ENCODE data around the gene SCT. TPM values are rescaled to one million over a fixed set of nuclear protein-coding genes. Genes with fewer than 3 reads are reported as not detected.

The SCT gene
- total RNA-seq, 6 donors from 2014 or later, result 0.72 TPM; not detected in 5

DNA sequence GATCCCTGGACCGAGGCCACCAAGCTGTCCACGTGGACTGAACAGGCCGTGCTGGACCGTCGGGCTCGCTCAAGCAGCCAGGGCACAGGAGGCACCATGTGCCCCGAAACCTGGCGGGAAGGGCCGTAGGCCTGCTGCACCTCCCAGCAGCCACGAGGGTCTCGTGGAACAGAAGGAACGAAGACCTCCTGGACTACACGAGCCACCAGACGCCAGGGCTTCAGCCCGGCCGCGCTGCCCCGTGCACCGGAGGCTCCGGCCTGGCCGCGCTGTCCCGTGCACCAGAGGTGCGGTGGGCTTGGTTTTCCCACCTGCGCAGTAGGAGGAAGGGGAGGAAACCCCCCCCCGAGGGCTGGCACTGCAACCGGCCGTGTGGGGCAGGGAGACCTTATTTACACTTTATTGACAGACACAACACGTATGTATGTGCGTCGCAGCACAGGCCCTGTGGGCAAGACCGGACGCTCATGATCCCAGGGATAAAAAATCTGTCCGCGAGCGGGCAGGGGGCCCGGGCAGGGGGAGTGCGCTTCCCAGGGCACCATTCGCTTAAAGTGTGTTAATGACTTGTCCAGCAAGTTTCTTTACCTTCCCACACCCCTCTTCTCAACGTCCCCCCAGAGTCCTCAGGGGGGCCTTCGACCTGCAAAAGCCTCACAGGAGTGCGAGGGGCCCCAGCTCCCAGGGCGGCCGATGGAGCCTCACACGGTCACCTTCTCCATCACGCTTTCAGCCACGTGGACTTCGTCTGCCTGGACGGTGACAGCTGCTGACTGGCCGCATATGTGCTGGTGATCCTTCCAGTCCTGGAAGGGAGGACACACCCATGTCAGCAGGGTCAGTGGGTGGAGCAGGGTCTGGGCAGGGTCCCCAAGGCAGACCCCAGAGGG is 17.1 kb upstream of the SCT start:
- no peak for TF ChIP-seq EP300 (IDR thresholded peaks at IDR 0.05)
- DNase-seq, result no peak
- H3K27me3 ChIP-seq, result peaks cover 0 to 17% (median 3%) of the 10 kb centered on the region in 4 donors
- H3K27ac ChIP-seq, result no peak overlapping the region
- WGBS, 2 donors, result 85 to 92% methylated on average over 41 to 44 of the region's 50 CpGs
- H3K4me1 ChIP-seq, result peaks cover 3 to 18% (median 12%) of the 10 kb centered on the region in 4 donors
- H3K4me3 ChIP-seq, result no peak overlapping the region
- ATAC-seq (ENCODE audit: low FRiP score in 2 of 2), result no peak
- H3K9me3 ChIP-seq, result no peaks in the 10 kb centered on the region
- H3K36me3 ChIP-seq, result peaks cover 6 to 28% (median 15%) of the 10 kb centered on the region in 4 donors

DNA sequence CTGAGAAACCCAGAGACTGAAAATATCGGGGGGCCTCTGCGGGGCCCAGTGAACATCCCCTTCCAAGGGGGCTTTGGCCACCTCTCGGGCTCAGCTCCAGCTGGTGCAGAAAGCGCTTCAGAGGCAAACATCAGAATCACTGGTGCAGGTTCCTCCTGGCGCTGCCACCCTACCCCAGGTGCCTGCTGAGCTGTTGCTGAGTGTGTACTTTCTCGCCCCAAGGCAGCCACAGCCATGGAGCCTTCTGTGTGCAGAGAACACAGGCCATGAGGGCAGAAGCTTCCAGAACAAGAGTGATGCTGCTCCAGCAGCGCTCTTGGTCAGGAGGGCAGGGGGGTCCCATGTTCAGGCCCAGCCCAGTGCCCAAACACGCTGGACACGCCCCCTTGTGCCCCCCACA is 16.4 kb upstream of the SCT start:
- Histone ChIP-seq H3K27ac (no peak overlapping the region), H3K4me1 (peaks cover 3 to 25% (median 15%) of the 10 kb centered on the region in 4 donors), H3K27me3 (peaks cover 0 to 22% (median 6%) of the 10 kb centered on the region in 4 donors), H3K4me3 (no peak overlapping the region), H3K9me3 (no peaks in the 10 kb centered on the region), H3K36me3 (peaks cover 6 to 28% (median 15%) of the 10 kb centered on the region in 4 donors)
- no peak for ATAC-seq (ENCODE audit: low FRiP score in 2 of 2)
- 91 to 95% methylated on average over 4 to 8 of the region's 9 CpGs for WGBS, 2 donors
- TF ChIP-seq POLR2AphosphoS5 (IDR thresholded peaks at IDR 0.05), result no peak
- TF ChIP-seq, protein P1, sequence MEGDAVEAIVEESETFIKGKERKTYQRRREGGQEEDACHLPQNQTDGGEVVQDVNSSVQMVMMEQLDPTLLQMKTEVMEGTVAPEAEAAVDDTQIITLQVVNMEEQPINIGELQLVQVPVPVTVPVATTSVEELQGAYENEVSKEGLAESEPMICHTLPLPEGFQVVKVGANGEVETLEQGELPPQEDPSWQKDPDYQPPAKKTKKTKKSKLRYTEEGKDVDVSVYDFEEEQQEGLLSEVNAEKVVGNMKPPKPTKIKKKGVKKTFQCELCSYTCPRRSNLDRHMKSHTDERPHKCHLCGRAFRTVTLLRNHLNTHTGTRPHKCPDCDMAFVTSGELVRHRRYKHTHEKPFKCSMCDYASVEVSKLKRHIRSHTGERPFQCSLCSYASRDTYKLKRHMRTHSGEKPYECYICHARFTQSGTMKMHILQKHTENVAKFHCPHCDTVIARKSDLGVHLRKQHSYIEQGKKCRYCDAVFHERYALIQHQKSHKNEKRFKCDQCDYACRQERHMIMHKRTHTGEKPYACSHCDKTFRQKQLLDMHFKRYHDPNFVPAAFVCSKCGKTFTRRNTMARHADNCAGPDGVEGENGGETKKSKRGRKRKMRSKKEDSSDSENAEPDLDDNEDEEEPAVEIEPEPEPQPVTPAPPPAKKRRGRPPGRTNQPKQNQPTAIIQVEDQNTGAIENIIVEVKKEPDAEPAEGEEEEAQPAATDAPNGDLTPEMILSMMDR (IDR thresholded peaks at IDR 0.05), result no peak
- DNase-seq, result no peak

DNA sequence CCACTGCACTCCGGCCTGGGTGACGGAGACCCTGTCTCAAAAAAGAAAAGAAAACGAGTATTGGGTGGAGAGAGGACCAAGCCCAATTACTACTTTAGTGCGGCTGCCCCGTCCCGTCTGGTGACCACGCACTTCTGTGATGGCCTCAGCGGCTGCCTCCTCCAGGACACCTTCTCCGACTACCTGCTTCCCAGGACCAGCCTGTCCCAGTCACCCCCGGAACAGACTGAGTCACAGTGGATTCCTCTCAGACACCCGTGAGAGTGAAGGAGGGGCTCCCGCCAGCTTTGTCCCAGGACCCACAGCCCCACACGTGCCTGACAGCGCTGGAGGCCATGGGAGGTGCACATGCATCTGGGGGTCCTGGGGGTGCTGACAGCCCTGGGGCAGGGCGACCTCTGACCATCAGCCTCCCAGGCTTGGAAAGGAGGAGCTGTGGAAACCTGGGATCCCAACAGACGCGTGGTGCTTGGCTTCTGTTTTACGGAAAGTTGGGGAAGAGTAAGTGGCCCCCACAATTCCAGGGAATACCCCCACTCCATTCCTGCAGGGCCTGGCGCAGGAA is 14.9 kb upstream of the SCT start:
- no peak overlapping the region for H3K27ac ChIP-seq
- peaks cover 0 to 37% (median 18%) of the 10 kb centered on the region in 4 donors for H3K27me3 ChIP-seq
- H3K36me3 ChIP-seq, result peaks cover 6 to 28% (median 15%) of the 10 kb centered on the region in 4 donors
- H3K9me3 ChIP-seq, result no peaks in the 10 kb centered on the region
- TF ChIP-seq, protein P1 (IDR thresholded peaks at IDR 0.05), result no peak
- no peak for TF ChIP-seq POLR2A (IDR thresholded peaks at IDR 0.05)
- no peak for TF ChIP-seq EP300 (IDR thresholded peaks at IDR 0.05)
- TF ChIP-seq POLR2AphosphoS5 (IDR thresholded peaks at IDR 0.05), result no peak
- H3K4me1 ChIP-seq, result peaks cover 13 to 36% (median 23%) of the 10 kb centered on the region in 4 donors
- no peak for ATAC-seq (ENCODE audit: low FRiP score in 2 of 2)
- WGBS, 2 donors, result 98 to 100% methylated on average over 14 to 19 of the region's 19 CpGs
- no peak overlapping the region for H3K4me3 ChIP-seq
- DNase-seq, result no peak

DNA sequence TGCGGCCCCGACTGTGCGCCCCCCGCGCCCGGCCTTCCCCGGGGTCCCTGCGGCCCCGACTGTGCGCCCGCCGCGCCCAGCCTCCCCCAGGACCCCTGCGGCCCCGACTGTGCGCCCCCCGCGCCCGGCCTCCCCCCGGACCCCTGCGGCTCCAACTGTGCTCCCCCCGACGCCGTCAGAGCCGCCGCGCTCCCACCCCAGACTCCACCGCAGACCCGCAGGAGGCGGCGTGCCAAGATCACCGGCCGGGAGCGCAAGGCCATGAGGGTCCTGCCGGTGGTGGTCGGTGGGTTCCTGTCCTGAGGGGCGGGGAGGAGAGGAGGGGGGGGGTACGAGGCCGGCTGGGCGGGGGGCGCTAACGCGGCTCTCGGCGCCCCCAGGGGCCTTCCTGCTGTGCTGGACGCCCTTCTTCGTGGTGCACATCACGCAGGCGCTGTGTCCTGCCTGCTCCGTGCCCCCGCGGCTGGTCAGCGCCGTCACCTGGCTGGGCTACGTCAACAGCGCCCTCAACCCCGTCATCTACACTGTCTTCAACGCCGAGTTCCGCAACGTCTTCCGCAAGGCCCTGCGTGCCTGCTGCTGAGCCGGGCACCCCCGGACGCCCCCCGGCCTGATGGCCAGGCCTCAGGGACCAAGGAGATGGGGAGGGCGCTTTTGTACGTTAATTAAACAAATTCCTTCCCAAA is 13.2 kb upstream of the SCT start:
- ATAC-seq (ENCODE audit: low FRiP score in 2 of 2) (no peak), DNase-seq (peak in 1 of 2 donors; percentile 83)
- Histone ChIP-seq H3K27me3 (peaks cover 0 to 42% (median 21%) of the 10 kb centered on the region in 4 donors), H3K9me3 (no peaks in the 10 kb centered on the region), H3K4me1 (peaks cover 17 to 42% (median 27%) of the 10 kb centered on the region in 4 donors), H3K4me3 (no peak overlapping the region), H3K27ac (no peak overlapping the region), H3K36me3 (peaks cover 6 to 23% (median 15%) of the 10 kb centered on the region in 4 donors)
- WGBS, 2 donors, result 48 to 49% methylated on average over 17 to 28 of the region's 69 CpGs
- TF ChIP-seq, protein P1 (IDR thresholded peaks at IDR 0.05), result no peak
- TF ChIP-seq EP300 (IDR thresholded peaks at IDR 0.05), result no peak
- no peak for TF ChIP-seq POLR2AphosphoS5 (IDR thresholded peaks at IDR 0.05)

Data from upper lobe of left lung (tissue), 6 donors.